Mesodermal cell (in vitro differentiated cells): ENCODE measurements around the gene CDHR2.
A peak's percentile ranks its signal among the peaks of the same experiment; 100 is the strongest.

Source experiments
- H3K27ac ChIP-seq: 2 replicates; pipeline ENCODE4 v1.7.0; 2013; ENCODE audit warnings: mild to moderate bottlenecking, low read depth, low read length, moderate library complexity; ENCODE audit not compliant: severe bottlenecking
- H3K36me3 ChIP-seq: 2 replicates; pipeline ENCODE4 v1.7.1; 2013; ENCODE audit warnings: mild to moderate bottlenecking, low read length, moderate library complexity; ENCODE audit not compliant: control insufficient read depth, insufficient read depth
- H3K4me1 ChIP-seq: one replicate; pipeline ENCODE4 v1.7.1; 2013; ENCODE audit warnings: mild to moderate bottlenecking, low read length; ENCODE audit not compliant: insufficient read depth, control insufficient read depth, poor library complexity, severe bottlenecking
- H3K4me3 ChIP-seq: 2 replicates; pipeline ENCODE4 v1.7.0; 2013; ENCODE audit warnings: low read length, control low read depth, mild to moderate bottlenecking; ENCODE audit not compliant: insufficient read depth, poor library complexity, severe bottlenecking; ENCODE audit errors: extremely low read depth
- H3K9me3 ChIP-seq: 2 replicates; pipeline ENCODE4 v1.7.1; 2013; ENCODE audit warnings: mild to moderate bottlenecking, low read length, moderate library complexity; ENCODE audit not compliant: control insufficient read depth
- WGBS, 2 experiments: methylation state at CpG; one replicate each; pipeline ENCODE4 v1.1.5; 2013; ENCODE audit warnings: missing lambda C conversion rate in 2 of 2; ENCODE audit not compliant: insufficient coverage in 2 of 2; 5-methylcytosine and 5-hydroxymethylcytosine counted together

Gene CDHR2

GRCh38 chr5:176621661-176622079, 72.5 kb downstream of the CDHR2 start:
- peaks cover 9% of the 10 kb centered on the region for H3K4me1 ChIP-seq
- H3K4me3 ChIP-seq = no peak overlapping the region
- H3K9me3 ChIP-seq = no peaks in the 10 kb centered on the region
- WGBS, 2 experiments = 84 to 94% methylated on average over 10 to 11 of the region's 13 CpGs
- H3K27ac ChIP-seq = no peak overlapping the region
- no peaks in the 10 kb centered on the region for H3K36me3 ChIP-seq

DNA sequence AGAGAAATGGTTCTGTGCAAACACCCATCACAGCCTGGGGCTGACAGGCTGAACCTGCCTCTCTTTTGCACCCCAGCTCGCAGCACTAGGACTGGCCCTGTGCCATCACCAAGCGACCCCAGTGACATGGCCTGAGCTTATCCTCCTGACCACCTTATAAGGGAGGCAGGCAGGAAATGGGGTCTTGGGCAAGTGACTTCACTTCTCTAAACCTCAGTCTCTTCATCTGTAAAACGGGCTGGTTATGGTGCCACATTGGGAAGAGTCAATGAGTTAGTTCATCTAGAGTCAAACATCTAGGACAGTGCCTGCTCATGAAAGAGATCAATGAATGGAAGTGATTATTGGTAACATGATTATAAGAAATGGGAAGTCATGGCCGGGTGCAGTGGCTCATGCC, 75.0 kb downstream of the CDHR2 start:
- WGBS, 2 experiments = 100% methylated on average over 2 to 3 of the region's 4 CpGs
- H3K4me3 ChIP-seq = no peak overlapping the region
- peaks cover 7% of the 10 kb centered on the region for H3K4me1 ChIP-seq
- H3K36me3 ChIP-seq = no peaks in the 10 kb centered on the region
- H3K9me3 ChIP-seq = no peaks in the 10 kb centered on the region
- no peak overlapping the region for H3K27ac ChIP-seq

DNA sequence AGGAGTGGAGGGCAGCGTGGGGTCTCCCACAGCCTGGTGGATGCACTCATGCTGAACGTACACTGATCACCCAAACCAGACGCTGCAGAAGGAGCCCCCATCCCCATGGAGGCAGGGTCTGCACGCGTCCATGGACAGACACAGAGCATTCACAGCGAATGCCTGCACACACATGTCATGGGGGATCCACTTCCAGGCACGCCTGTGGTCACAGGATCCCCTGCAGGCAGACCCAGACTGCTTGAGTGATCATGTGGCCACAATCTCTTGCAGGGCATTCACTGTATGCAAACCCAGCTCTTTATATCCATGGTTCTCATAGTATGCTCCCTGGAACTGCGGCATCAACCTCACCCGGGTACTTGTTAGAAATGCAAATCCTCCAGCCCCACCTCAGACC, 75.8 kb downstream of the CDHR2 start:
- no peaks in the 10 kb centered on the region for H3K36me3 ChIP-seq
- no peak overlapping the region for H3K4me3 ChIP-seq
- no peaks in the 10 kb centered on the region for H3K9me3 ChIP-seq
- WGBS, 2 experiments = 77 to 80% methylated on average over 9 of the region's 9 CpGs
- H3K27ac ChIP-seq = no peak overlapping the region
- H3K4me1 ChIP-seq = peaks cover 15% of the 10 kb centered on the region

DNA sequence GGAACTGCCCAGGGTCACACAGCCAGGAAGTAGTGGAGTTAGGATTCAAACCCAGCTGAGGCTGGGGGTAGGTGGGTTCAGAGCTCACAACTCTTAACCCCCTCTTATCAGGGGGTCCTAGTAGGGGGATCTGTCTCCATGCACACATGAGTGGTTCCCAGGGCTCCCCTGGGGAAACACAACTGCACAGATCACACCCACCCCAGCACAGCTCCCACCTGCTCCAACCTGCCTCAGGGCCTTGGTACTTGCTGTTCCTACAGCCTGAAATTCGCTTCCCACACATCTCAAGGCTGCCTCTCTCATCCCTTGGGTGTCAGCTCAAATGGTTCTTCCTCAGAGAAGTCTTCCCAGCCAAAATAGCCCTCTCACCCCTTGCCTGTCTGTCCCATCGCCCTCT, 76.4 kb downstream of the CDHR2 start:
- Histone ChIP-seq H3K4me3 (no peak overlapping the region), H3K4me1 (peaks cover 17% of the 10 kb centered on the region), H3K9me3 (no peaks in the 10 kb centered on the region), H3K36me3 (no peaks in the 10 kb centered on the region), H3K27ac (no peak overlapping the region)
- WGBS, 2 experiments = 89 to 90% methylated on average over 2 of the region's 2 CpGs

- Histone ChIP-seq H3K4me1 (peaks cover 19% of the 10 kb centered on the region), H3K36me3 (no peaks in the 10 kb centered on the region), H3K4me3 (no peak overlapping the region), H3K9me3 (no peaks in the 10 kb centered on the region), H3K27ac (no peak overlapping the region)
- WGBS, 2 experiments = 71 to 72% methylated on average over 18 to 19 of the region's 25 CpGs
Measured at GRCh38 chr5:176625966-176626875, 77.1 kb downstream of the CDHR2 start.

DNA sequence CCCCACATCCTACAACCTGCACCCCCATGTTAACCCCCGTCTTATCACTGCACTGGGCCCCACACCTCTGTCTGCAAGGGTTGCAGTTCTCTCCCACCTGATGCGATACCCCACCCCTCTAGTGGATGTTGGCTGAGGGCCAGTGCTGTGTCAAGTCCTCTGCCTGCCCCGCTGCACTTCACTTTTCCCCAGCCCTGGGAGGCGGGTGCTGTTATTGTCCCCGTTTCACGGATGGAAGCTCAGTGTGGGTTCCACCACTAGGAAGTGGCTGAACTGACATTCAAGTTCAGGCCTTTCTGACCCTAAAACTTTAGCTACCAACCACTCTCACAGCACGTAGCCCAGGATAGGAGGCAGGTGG, 77.7 kb downstream of the CDHR2 start:
- Histone ChIP-seq H3K36me3 (no peaks in the 10 kb centered on the region), H3K27ac (no peak overlapping the region), H3K9me3 (no peaks in the 10 kb centered on the region), H3K4me3 (no peak overlapping the region), H3K4me1 (peaks cover 15% of the 10 kb centered on the region)
- 84% methylated on average over 6 of the region's 7 CpGs; no CpG with 5 or more reads in 1 of the 2 experiments for WGBS, 2 experiments

- H3K4me1 ChIP-seq = peaks cover 15% of the 10 kb centered on the region
- H3K36me3 ChIP-seq = no peaks in the 10 kb centered on the region
- no peak overlapping the region for H3K27ac ChIP-seq
- 67 to 71% methylated on average over 1 to 4 of the region's 5 CpGs for WGBS, 2 experiments
- H3K9me3 ChIP-seq = no peaks in the 10 kb centered on the region
- no peak overlapping the region for H3K4me3 ChIP-seq
Measured at GRCh38 chr5:176627582-176627981, 78.4 kb downstream of the CDHR2 start.

DNA sequence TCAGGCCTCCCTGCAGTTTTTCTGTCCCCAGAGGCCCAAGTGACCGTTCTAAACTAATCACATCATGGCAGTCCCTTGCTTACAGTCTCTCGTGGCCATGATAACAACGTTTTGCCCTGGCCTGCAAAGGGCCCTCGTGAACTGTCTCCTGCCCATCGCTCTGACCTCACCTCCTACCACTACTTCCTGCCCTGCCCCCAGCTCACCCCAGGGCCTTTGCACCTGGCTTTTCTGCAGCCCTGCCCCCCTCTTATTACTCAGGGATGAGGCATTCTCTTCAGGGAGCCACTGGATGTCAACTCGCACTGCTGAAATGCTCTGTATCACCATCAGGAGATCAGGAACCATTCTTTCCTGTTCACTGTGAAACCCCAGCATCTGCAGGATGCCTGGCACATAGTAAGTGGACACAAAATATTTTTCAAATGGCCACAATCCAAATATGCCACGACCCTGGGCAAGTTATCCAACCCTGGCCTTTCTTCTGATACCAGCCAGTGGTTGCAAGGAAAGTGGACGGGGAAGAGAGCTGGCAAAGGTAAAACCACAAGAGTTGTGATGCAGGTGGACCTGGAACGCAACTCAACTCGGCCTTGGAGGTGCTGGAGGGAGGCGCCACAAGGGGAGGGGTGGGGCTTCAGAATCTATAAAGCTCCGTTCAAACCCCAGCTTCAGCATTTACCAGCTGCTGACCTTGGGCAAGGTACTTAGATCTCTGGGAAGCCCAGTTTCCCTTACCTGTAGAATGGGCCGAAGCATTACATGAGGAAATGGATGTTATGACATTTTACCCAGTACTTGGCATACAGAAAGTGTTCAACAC, 79.5 kb downstream of the CDHR2 start:
- WGBS, 2 experiments = 61 to 62% methylated on average over 9 of the region's 13 CpGs
- H3K27ac ChIP-seq = no peak overlapping the region
- peaks cover 15% of the 10 kb centered on the region for H3K4me1 ChIP-seq
- no peaks in the 10 kb centered on the region for H3K9me3 ChIP-seq
- no peak overlapping the region for H3K4me3 ChIP-seq
- no peaks in the 10 kb centered on the region for H3K36me3 ChIP-seq

DNA sequence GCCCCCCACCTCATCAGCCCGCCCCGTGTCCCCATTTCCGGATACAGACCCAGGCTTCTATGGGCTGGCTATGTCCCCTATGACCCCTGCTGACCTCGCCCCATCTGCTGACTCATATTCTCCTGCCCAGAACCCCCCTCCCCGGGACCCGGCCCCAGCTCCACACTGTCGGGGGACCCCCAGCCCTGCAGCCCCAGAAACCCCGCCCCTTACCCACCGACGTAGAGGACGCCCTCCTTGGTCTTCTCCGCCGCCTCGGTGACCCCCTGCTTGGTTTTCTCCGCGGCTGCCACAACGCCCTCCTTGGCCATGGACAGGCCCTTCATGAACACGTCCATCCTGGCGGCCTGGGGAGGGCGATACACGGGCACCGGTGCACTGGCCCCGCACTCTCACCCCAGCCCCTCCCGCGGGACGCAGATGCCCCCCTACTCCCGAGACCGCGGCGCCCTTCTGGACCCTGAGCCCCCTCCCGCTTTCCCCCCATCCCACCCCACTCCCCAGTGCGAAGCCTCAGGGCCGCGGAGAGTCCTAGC, 80.2 kb downstream of the CDHR2 start:
- Histone ChIP-seq H3K9me3 (no peaks in the 10 kb centered on the region), H3K36me3 (no peaks in the 10 kb centered on the region), H3K4me3 (peak overlapping the region; percentile 36), H3K4me1 (peaks cover 15% of the 10 kb centered on the region), H3K27ac (no peak overlapping the region)
- 11 to 23% methylated on average over 6 to 18 of the region's 34 CpGs for WGBS, 2 experiments

DNA sequence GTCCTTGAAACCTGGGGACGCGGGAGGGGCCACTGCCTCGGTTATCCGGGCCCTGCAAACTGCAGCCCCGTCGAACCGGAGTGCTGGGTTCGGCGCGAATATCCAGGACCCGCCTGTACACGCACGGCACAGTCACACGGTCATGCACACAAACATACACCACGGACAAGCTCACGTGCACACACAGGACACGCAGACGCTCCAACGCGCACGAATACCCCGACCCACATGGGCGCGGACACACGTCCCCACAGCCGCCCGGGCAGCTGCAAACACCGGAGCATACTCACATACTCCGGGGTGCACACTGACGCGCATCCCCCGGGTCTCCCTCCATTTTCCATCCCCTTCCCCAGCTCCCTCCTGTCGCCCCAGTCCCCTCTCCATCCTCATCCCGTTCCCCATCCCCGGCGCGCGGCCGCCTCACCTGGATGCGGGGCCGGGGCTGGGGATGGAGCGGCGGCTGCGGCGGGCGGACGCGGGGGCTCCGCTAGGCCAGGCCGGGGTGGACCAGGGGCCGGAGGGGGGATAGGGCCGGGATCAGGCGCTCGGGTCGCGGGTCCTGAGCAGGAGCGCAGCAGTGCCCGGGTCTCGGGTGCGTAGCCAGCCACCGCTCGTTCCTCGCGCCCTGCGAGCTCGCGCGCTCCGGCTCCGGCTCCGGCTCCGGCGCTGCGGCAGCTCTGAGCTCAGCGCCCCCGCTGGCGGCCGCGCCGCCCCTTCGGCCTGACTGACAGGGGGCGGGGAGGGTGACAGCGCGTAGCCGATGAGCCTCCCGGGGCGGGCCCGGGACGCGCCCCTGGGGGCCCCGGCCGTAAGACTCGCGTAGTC, 80.9 kb downstream of the CDHR2 start, which contains the start of the genes EIF4E1B and SNCB:
EIF4E1B (plus strand) TSS at position 823 of the 828 bp plus-strand sequence. CDS start 12,113 bp downstream, outside the sequence.
SNCB (minus strand) TSS at position 682 of the 828 bp plus-strand sequence. CDS start 880 bp downstream, outside the sequence.
- H3K4me3 ChIP-seq = peak within 1 kb of the TSS; percentile 36
- H3K27ac ChIP-seq = no peak within 1 kb of the TSS
- H3K9me3 ChIP-seq = no peaks in the 10 kb centered on the region
- H3K36me3 ChIP-seq = no peaks in the 10 kb centered on the region
- peaks cover 15% of the 10 kb centered on the region for H3K4me1 ChIP-seq
- WGBS, 2 experiments = 0% methylated on average over 55 to 67 of the region's 94 CpGs
